Umbilical cord (tissue), 2 donors: ENCODE results near the gene G6PC3. TPM values are rescaled to one million over a fixed set of nuclear protein-coding genes. Genes with fewer than 3 reads are reported as not detected.

Source experiments
- DNase-seq: peaks from one replicate; pipeline ENCODE4 v3.0.0-alpha.2; 2015; ENCODE audit warnings: low spot score
- total RNA-seq: library from RNA; depleted of rRNA; stranded (reverse); fragments of >200 nt; gene quantifications from one replicate; pipeline ENCODE4 v1.2.3, GENCODE V29; 2014; ENCODE audit warnings: low replicate concordance; ENCODE audit not compliant: insufficient read depth

The G6PC3 gene
- total RNA-seq, 1 donor from 2014 or later = 3.6 TPM

- DNase-seq = no peak
Observed at GRCh38 chr17:44121997-44122815, 51.7 kb downstream of the G6PC3 start.

GRCh38 chr17:44122816-44123355 is 52.4 kb downstream of the G6PC3 start:
- no peak for DNase-seq

GRCh38 chr17:44123356-44124117 is 53.0 kb downstream of the G6PC3 start, which contains the start of gene HDAC5:
Gene HDAC5, minus strand, starts transcription at chr17:44123641. Its CDS starts 6,126 bp downstream, at chr17:44117515.
- peak; percentile 97 for DNase-seq

- no peak for DNase-seq
Observed at GRCh38 chr17:44124118-44124438, 53.5 kb downstream of the G6PC3 start.

Other genes with a start within 250 kb of the G6PC3 start
- 11.6 TPM for gene MPP3, start 237.6 kb upstream of the G6PC3 start, total RNA-seq
- not detected for gene CD300LG, start 223.6 kb upstream of the G6PC3 start, total RNA-seq
- 5.5 TPM for gene MPP2, start 163.2 kb upstream of the G6PC3 start, total RNA-seq
- gene PPY, start 128.3 kb upstream of the G6PC3 start, total RNA-seq = not detected
- gene PYY, start 116.8 kb upstream of the G6PC3 start, total RNA-seq = not detected
- gene NAGS, start 66.1 kb upstream of the G6PC3 start, total RNA-seq = 0.48 TPM
- 47.2 TPM for gene TMEM101, start 55.8 kb upstream of the G6PC3 start, total RNA-seq
- 27.2 TPM for gene LSM12, start 4.1 kb upstream of the G6PC3 start, total RNA-seq
- gene HDAC5, start 52.9 kb downstream of the G6PC3 start, total RNA-seq = 26.7 TPM
- gene HROB, start 71.2 kb downstream of the G6PC3 start, total RNA-seq = 2.6 TPM
- not detected for gene ASB16, start 100.0 kb downstream of the G6PC3 start, total RNA-seq
- 24.6 TPM for gene TMUB2, start 116.2 kb downstream of the G6PC3 start, total RNA-seq
- gene ATXN7L3, start 129.1 kb downstream of the G6PC3 start, total RNA-seq = 33.0 TPM
- 123 TPM for gene UBTF, start 148.9 kb downstream of the G6PC3 start, total RNA-seq
- 34.4 TPM for gene SLC4A1, start 197.4 kb downstream of the G6PC3 start, total RNA-seq
- 17.3 TPM for gene RUNDC3A, start 237.9 kb downstream of the G6PC3 start, total RNA-seq